Spinal cord (tissue), 10 donors: ENCODE results near the gene NOP9. TPM values are rescaled to one million over a fixed set of nuclear protein-coding genes. Genes with fewer than 3 reads are reported as not detected.

Experiments used
- DNase-seq, 6 donors: peaks; one replicate each; pipeline versions ENCODE4 v3.0.0 to v3.0.0-alpha.2; 2013 to 2015; ENCODE audit warnings: low spot score in 6 of 6, low read depth in 4 of 6
- H3K27ac ChIP-seq: one replicate; pipeline ENCODE4 v1.5.1; 2013; ENCODE audit warnings: low read depth, low read length, control low read depth
- H3K27me3 ChIP-seq: one replicate; pipeline ENCODE4 v1.6.1; 2013; ENCODE audit warnings: low read length; ENCODE audit not compliant: control insufficient read depth, insufficient read depth
- H3K36me3 ChIP-seq: one replicate; pipeline ENCODE4 v1.6.1; 2013; ENCODE audit warnings: low read length; ENCODE audit not compliant: control insufficient read depth, insufficient read depth
- H3K4me1 ChIP-seq: one replicate; pipeline ENCODE4 v1.6.1; 2013; ENCODE audit warnings: low read length; ENCODE audit not compliant: control insufficient read depth, insufficient read depth
- H3K4me3 ChIP-seq: one replicate; pipeline ENCODE4 v1.5.1; 2013; ENCODE audit warnings: low read depth, low read length, control low read depth
- H3K9me3 ChIP-seq: one replicate; pipeline ENCODE4 v1.6.1; 2013; ENCODE audit warnings: low read length; ENCODE audit not compliant: control insufficient read depth, insufficient read depth
- WGBS: methylation state at CpG from one replicate; pipeline ENCODE4 v1.1.5; 2013; ENCODE audit warnings: missing lambda C conversion rate; ENCODE audit not compliant: insufficient coverage; 5-methylcytosine and 5-hydroxymethylcytosine counted together
- polyA plus RNA-seq, 2 donors: library from polyadenylated mRNA; unstranded; fragments of 120-200 nt; gene quantifications; one replicate each; pipeline ENCODE4 v1.2.1, GENCODE V29; 2013; ENCODE audit not compliant: insufficient read length in 2 of 2
- total RNA-seq, 2 donors: library from RNA; depleted of rRNA in 1 of 2; stranded (reverse); fragments of 120-200 nt in 1 of 2; fragments of >200 nt in 1 of 2; gene quantifications; one replicate each; pipeline versions ENCODE4 v1.2.3 to v1.2.4, GENCODE V29; 2013 to 2014
- donor health status: healthy.

The NOP9 gene
- total and polyA plus RNA-seq, 4 donors, result 18.7 to 27.7 (median 23.6) TPM

GRCh38 chr14:24271134-24271833 lies 28.4 kb upstream of the NOP9 start, which contains the start of gene RABGGTA:
RABGGTA (minus strand) TSS chr14:24271597; CDS start chr14:24271115, 482 bp downstream.
- Histone ChIP-seq H3K27me3 (no peaks in the 10 kb centered on the region), H3K4me3 (peak within 1 kb of the TSS; percentile 86), H3K9me3 (no peaks in the 10 kb centered on the region), H3K36me3 (peaks cover 37% of the 10 kb centered on the region), H3K27ac (peak within 1 kb of the TSS; percentile 90), H3K4me1 (peaks cover 6% of the 10 kb centered on the region)
- 0% methylated on average over 54 of the region's 61 CpGs for WGBS
- peak; percentile 62 to 97 (median 80) for DNase-seq

DNA sequence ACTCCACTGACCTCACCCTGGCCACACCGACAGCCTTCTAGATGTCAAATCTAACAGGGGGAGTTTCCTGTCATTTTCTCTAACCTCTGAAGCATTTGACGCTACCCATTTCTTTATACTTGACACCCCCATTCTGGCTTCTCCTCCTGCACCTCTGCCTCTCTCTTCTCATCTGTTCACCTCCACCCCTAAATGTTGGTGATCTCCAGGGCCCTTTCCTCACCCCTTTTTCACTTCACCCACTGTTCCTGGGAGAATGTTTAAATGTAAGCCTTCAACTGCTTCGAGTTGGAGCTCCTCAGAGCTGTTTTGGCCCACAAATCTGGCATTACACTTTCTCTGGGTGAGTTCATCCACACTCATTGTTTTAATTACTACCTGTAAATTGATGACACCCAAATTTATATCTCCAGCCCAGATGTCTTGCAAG lies 27.8 kb upstream of the NOP9 start:
- peaks cover 31% of the 10 kb centered on the region for H3K36me3 ChIP-seq
- peak overlapping the region; percentile 90 for H3K27ac ChIP-seq

GRCh38 chr14:24272467-24272866 lies 27.2 kb upstream of the NOP9 start:
- H3K27me3 ChIP-seq, result no peaks in the 10 kb centered on the region
- WGBS, result 95% methylated on average over 2 of the region's 2 CpGs
- peaks cover 6% of the 10 kb centered on the region for H3K4me1 ChIP-seq
- DNase-seq, result no peak
- peaks cover 25% of the 10 kb centered on the region for H3K36me3 ChIP-seq
- no peaks in the 10 kb centered on the region for H3K9me3 ChIP-seq
- H3K27ac ChIP-seq, result no peak overlapping the region
- H3K4me3 ChIP-seq, result no peak overlapping the region

More for the DNA sequence above, 27.8 kb upstream of the NOP9 start:
- Histone ChIP-seq H3K27me3 (no peaks in the 10 kb centered on the region), H3K9me3 (no peaks in the 10 kb centered on the region), H3K4me1 (peaks cover 6% of the 10 kb centered on the region), H3K4me3 (peak overlapping the region; percentile 86)
- DNase-seq, result no peak
- 20% methylated on average over 3 of the region's 3 CpGs for WGBS

GRCh38 chr14:24273422-24273998 lies 26.1 kb upstream of the NOP9 start:
- Histone ChIP-seq H3K4me1 (peaks cover 6% of the 10 kb centered on the region), H3K9me3 (no peaks in the 10 kb centered on the region), H3K27me3 (no peaks in the 10 kb centered on the region), H3K36me3 (peaks cover 16% of the 10 kb centered on the region), H3K27ac (no peak overlapping the region), H3K4me3 (no peak overlapping the region)
- no peak for DNase-seq
- no CpG with 5 or more reads among the region's 3 CpGs for WGBS

- WGBS, result 96% methylated on average over 3 of the region's 3 CpGs
- no peak overlapping the region for H3K27ac ChIP-seq
- H3K4me3 ChIP-seq, result no peak overlapping the region
Measured at GRCh38 chr14:24274101-24274543, 25.5 kb upstream of the NOP9 start.

DNA sequence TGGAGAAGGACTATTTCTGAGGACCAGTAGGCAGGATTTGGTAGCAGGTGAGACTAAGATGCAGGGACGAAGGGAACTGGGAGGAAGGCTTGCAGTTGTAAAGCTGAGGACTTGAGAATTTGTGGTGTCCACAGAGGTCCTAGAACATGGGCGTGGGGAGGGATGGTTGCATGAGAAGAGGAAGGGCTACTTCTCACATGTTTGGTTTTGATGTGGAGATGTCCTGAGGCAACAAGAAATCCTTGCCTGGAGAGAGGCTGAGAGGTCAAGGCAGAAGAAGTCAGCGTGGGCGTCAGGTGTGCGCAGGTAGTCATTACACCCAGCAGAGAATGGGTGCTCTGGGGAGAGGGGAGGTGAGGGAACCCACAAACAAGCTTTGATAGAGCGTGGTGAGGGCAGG lies 22.6 kb upstream of the NOP9 start:
- no peak for DNase-seq
- Histone ChIP-seq H3K36me3 (no peaks in the 10 kb centered on the region), H3K4me3 (no peak overlapping the region), H3K27ac (no peak overlapping the region), H3K4me1 (no peaks in the 10 kb centered on the region), H3K27me3 (no peaks in the 10 kb centered on the region), H3K9me3 (no peaks in the 10 kb centered on the region)
- 97% methylated on average over 6 of the region's 6 CpGs for WGBS

More at GRCh38 chr14:24274101-24274543, 25.5 kb upstream of the NOP9 start:
- Histone ChIP-seq H3K9me3 (no peaks in the 10 kb centered on the region), H3K36me3 (peaks cover 10% of the 10 kb centered on the region), H3K27me3 (no peaks in the 10 kb centered on the region), H3K4me1 (peaks cover 6% of the 10 kb centered on the region)
- no peak for DNase-seq

- no peak for DNase-seq
- H3K27me3 ChIP-seq, result no peaks in the 10 kb centered on the region
- no peaks in the 10 kb centered on the region for H3K4me1 ChIP-seq
- no peaks in the 10 kb centered on the region for H3K36me3 ChIP-seq
- 92% methylated on average over 11 of the region's 11 CpGs for WGBS
- no peak overlapping the region for H3K4me3 ChIP-seq
- H3K27ac ChIP-seq, result no peak overlapping the region
- H3K9me3 ChIP-seq, result no peaks in the 10 kb centered on the region
Measured at GRCh38 chr14:24277606-24278321, 21.9 kb upstream of the NOP9 start.

DNA sequence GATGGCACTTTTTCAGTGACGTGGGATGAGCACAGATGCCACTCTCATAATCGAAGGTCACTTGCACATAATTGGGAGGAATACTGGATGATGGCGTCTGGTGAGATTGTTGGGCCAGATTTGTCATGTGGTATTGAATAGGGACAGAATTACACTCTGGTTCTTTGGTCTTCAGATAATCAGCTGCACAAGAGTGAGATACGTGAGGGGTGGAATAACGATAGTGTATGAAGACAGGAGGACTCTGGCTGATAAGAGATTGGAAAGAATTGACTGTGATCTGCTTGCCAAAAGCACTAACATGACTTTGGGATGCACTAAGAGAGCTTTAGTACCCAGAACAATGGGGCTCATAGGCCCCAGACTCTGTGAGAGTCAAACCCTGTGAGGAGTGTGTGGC lies 21.2 kb upstream of the NOP9 start:
- DNase-seq, result no peak
- 95% methylated on average over 5 of the region's 5 CpGs for WGBS
- H3K4me1 ChIP-seq, result no peaks in the 10 kb centered on the region
- no peak overlapping the region for H3K4me3 ChIP-seq
- H3K9me3 ChIP-seq, result no peaks in the 10 kb centered on the region
- H3K27ac ChIP-seq, result no peak overlapping the region
- no peaks in the 10 kb centered on the region for H3K36me3 ChIP-seq
- H3K27me3 ChIP-seq, result no peaks in the 10 kb centered on the region

GRCh38 chr14:24279301-24280186 lies 20.1 kb upstream of the NOP9 start:
- Histone ChIP-seq H3K4me1 (no peaks in the 10 kb centered on the region), H3K36me3 (no peaks in the 10 kb centered on the region), H3K9me3 (no peaks in the 10 kb centered on the region), H3K27me3 (no peaks in the 10 kb centered on the region), H3K4me3 (no peak overlapping the region), H3K27ac (no peak overlapping the region)
- WGBS, result 72% methylated on average over 8 of the region's 11 CpGs
- DNase-seq, result no peak
